MV-4-11 (cell line): ENCODE results near the gene XYLT1.

Experiments used
- DNase-seq: peaks from one replicate; lab custom pipeline; 2025; lab: John Stamatoyannopoulos, UW

The XYLT1 gene

DNA sequence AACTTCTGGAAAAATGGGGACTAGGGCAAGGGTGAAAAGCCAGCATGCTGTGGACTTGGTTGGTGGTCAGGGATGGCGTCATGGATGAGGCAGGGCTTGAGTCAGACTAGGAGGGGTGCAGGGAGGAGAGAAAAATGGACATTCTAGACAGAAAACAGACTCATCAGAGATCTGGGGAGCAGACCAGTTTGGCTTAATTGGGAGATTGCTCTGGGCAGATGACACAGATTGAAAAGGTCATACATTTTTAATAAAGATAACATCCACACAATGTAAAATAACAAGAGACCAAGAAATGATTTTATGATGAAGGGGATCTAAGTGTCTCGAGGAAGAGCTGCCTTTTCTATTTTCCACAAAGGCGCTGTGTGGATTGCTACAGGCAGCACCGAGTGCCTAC lies 326.3 kb downstream of the XYLT1 start:
- no peak for DNase-seq

DNA sequence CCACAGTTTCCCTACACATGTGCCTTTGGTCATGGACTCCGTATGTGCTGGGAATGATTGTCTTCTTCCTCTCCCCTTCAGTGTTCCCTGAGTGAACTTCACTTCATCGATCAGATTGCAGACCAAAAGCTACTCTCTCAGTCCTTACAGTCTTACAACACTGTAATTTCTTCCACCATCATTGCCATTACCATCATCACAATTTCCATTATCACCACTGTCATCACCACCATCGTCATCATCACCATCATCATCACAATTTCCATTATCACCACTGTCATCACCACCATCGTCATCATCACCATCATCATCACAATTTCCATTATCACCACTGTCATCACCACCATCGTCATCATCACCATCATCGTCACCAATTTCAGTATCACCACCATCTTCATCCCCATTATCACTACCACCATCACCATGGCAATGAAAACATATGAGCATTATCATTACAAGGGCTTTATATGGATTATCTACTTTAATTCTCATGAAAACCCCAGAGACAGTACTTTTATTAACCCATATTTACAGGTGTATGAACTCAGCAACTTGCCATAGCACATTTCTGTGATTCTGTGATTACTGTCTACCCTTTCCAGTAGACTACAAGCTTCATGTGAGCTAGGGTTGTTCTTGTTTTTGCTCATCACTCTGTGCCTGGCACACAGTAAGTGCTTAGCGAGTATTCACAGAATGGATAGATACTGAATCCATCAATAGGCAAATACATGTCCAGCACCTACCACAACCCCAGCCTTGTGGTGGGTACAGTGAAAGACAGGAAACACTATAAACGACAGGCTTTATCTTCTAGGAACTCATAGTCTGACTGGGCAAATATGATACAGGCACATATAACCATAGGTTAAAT lies 327.0 kb downstream of the XYLT1 start:
- DNase-seq = no peak

DNA sequence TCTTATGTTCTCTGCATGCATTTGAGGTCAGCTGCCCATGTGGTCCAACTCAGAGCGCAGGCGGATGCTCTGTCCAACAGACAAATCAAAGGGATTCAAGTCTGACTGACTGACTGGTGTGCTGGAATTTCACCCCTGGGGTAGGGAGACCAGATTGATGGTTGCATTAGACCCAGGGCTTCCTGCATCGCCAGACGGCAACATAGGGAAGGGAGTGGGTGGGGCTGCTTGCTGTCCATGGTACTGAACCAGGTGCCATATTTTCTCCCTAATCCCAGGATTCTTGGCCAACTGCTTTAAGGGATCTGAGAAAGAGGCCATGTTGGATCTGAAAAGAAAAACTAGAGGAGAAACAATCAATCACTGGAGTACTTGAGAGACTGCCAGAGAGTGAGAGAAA lies 332.0 kb downstream of the XYLT1 start:
- no peak for DNase-seq

DNA sequence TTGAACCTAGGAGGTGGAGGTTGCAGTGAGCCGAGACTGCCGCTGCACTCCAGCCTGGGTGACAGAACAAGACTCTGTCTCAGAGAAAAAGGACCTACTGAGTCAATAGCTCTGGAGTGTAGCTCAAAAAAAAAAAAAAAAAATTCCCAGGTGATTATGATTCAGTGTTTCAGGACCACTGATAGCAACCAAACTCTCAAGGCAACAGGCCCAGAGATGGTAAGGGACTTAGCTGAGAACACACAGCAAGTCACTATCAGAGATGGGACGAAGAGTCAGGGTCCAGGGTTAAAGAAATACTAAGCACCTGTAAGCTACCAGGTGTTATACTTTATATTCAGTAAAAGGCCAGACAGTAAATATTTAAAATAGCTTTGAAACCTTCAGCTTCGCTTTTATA lies 335.3 kb downstream of the XYLT1 start:
- no peak for DNase-seq

GRCh38 chr16:17134586-17134985 lies 336.2 kb downstream of the XYLT1 start:
- no peak for DNase-seq

GRCh38 chr16:17133851-17134250 lies 336.9 kb downstream of the XYLT1 start:
- no peak for DNase-seq

- no peak for DNase-seq
Measured at GRCh38 chr16:17131351-17131750, 339.4 kb downstream of the XYLT1 start.

GRCh38 chr16:17130733-17131132 lies 340.0 kb downstream of the XYLT1 start:
- DNase-seq = no peak

DNA sequence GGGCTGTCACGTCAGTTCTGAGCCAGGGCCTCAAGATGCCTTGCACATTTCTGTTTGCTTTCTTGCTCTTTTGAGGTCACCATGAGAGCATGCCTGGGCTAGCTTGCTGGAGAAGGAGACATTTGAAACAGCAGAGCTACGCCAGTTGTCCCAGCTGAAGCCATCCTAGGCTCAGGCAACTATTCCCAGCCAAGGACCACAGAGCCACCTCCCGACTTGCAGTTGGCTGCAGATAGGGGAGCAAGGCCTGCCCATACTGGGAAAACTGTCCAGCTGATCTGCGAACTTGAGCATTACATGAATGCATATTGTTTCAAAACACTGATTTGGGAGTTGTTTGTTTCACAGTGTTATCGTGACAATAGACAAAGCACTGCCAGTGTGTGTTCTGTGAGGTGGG lies 340.8 kb downstream of the XYLT1 start:
- no peak for DNase-seq

- no peak for DNase-seq
Measured at GRCh38 chr16:17128791-17129190, 342.0 kb downstream of the XYLT1 start.

- no peak for DNase-seq
Measured at GRCh38 chr16:17126156-17126555, 344.6 kb downstream of the XYLT1 start.

DNA sequence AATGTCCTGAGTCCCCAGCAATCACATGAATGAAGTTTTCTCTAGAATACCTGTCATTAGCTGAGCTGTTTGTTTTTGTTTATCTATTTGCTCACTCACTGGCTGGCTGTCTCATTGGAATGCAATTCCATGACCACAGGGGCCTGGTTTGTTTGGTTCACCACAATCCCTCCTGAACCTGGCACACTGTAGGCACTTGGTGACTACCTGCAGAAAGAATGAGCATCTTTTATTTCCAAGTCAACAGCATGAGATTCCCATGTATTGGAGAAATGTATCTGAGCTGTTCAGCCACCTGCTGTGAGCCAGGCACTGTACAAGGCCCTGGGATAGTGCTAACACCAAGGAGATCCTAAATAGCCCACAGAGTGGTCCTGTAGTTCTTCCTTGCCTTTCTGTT lies 345.1 kb downstream of the XYLT1 start:
- no peak for DNase-seq

DNA sequence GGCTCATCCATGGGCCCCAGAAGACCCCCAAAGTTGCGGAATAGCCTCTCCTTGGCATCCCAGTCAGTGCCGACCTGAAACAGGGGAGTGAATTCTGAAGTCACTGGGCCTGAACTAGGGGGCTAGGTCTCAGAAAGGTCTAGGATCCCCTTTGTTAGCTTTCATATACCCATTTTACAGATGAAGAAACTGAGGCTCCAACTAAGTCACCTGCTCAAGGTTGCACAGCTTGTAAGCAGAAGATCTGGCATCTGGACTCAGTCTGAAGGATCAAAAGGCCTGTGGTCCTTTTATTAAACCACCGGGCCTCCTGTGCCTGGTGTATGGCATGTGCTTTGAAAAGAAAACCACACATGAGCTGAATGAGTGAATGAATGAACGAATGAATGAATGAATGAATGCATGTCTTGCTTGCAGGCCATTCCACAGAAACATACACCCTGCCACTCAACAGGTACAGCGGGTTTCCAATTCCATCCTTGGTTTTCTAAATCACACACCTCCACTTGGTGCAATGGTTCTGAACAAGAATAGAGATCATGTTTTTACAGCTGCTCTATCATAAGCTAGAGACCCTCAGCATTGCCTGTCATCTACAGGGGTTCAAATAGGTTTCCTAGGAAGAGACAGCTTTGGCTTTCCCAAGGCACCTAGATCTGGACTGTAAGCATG lies 352.7 kb downstream of the XYLT1 start:
- no peak for DNase-seq

DNA sequence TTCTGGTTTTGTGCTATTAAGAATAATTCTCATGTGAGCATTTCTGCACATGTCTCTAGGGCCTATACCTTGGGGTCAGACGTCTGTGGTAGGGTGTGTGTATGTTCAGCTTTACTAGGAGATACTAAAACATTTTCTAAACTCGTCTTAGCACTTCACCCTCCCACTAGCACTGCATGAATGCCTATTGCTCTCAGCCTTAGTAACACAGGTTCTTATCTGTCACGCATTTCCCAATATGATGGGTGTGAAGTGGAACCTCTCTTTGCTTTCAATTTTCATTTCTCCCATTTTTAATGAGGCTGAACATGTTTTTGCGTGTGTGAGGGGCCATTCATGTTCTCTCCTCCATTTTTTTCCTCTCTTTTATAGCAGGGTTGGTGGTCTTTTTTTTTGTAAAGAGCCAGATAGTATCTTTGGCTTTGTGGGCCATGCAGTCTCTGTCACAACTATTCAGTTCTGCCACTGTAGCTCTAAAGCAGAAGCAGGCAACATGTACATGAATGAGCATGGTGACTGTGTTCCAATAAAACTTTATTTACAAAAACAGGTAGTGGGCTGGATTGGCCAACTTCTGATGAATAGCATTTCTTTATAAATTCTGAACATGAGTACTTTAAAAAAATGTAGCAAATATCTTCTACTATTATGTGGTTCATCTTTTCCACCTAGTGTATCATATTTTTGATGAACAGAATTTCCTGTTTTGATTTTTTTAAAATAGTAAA lies 354.0 kb downstream of the XYLT1 start:
- no peak for DNase-seq

DNA sequence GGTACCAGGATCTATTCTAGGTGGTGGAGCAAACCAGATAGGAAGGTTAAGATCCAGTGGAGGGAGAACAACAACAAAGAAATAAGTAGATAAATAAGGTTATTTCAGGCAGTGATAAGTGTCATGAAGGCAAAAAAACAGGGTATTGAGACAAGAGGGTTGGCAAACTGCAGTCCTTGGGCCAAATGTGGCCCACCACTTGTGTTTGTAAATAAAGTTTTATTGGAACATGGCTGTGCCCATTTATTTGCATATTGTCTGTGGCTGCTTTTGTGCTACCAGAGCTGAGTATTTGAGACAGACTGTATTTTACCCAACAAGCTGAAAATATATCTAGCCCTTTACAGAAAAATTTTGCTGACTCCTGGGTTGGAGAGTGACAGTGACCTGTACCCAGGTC lies 361.3 kb downstream of the XYLT1 start:
- DNase-seq = no peak

DNA sequence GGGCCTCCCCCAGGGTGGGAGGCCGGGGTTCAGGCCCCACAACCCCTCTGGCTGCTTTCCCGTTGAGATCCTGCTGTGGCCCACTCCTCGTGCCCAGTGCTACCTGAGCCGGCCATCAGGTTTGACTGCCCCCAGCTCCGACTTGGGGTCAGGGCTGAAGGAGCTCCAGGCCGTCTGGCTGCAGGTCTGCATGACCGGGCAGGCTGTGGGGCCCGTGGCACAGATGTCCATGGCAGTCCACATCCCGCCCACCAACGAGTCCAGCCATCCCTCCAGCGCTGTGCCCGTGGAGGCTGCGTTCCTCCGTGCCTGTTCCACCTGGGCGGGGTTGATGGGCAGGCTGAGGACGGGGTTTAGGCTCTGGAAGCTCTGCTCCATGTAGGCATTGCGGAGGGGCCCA lies 362.2 kb downstream of the XYLT1 start:
- DNase-seq = no peak

DNA sequence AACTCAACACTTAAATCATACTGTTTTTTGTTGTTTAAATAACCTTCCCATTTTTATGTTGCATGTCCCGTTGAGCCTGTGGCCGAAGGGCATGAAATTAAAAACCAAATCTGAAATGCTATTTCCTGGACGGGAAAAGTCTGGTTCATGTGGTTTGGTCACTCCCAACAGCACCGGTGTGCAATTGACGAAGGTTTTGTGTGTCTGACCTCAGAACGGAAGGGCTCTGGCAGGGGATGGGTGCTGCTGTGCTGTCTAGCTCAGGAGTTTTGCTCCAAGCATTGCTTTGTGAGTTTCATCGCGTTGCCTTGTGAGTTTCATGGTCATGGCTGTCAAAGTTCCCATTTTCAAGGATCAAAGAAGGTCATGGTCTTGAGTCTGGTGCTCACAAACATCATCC lies 363.3 kb downstream of the XYLT1 start:
- DNase-seq = no peak

GRCh38 chr16:17106243-17106791 lies 364.4 kb downstream of the XYLT1 start:
- DNase-seq = peak; percentile 58

DNA sequence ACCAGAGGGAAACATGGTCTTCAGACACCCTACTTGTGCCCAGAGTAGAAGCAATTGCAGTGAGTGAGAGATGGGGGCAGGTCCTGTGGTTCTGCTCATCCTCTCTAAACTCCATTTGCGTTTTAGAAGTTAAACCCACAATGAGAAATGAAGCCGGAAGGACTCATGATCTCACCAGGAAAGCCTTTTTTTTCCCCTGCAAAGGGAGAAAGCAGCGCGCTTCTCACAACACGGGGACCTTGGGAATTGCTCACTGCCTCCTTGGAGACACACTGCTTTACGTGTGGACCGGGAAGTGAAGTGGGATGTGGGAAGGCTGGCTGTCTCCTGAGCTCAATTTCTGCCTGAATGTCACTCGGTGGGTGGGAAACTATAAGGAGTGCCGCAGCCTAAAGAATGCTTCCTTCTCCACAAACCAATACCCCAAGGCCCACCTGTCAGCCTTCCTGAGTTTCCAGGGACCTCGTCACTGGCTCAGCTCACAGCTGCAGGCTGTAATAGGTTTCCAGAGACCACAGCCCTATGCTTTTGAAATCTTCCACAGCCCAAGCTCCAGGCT lies 365.4 kb downstream of the XYLT1 start:
- DNase-seq = no peak

DNA sequence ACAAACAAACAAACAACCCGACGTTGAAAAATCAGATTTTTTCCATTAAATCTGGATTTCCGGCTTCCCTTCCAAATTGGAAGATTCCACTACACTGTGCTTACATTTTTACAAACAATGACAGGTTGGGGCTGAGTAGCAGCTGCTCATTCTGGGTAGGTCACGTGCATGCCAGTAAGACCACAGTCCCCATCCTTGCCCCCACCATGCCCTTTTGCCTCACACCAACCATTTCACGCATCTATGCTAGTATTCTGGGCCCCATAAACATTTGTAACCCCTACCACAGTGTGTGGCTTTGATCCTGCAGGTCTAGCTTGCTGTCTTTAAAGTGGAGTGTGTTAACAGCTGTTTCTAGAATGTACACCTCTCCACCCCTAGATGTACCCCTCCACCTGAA lies 366.1 kb downstream of the XYLT1 start:
- no peak for DNase-seq

DNA sequence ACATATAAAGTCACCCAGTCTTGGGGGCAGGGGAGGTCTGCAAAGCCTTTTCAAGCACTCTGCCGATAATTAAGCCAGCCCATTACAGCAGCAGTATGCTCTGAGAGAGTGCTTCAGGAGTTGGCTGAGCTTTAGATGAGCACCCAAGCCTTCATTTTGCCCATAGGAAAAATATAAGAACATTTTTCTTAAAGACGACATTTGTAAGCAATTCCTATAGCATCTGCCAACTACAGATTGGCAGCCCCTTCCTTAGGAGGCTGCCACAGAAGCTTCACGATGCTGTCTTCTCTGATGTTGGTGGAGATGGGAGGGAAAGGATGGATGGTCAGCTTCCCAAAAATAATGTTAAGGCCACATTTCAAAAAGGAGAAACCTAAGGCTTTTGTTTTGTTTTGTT lies 367.5 kb downstream of the XYLT1 start:
- no peak for DNase-seq

DNA sequence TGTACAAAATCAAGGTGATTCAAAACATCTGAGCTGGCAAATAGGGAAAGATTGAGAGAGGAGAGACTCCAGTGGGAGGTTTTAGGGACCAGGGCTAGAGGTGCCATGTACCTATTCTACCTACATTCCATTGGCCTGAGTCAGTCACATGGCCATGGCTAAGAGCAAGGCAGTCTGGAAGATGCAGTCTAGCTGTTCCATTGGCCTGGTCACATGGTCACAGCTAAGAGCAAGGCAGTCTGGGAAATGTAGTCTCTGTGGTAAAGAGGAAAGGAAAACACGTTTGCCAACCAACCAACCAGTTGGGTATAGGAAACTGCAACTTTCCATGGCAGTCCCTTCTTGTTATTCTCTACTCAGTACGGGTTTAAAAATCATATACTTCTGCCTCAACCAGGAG lies 369.1 kb downstream of the XYLT1 start:
- DNase-seq = no peak
